Measurements from ENCODE around the gene WDR81. TPM values are rescaled to one million over a fixed set of nuclear protein-coding genes. Genes with fewer than 3 reads are reported as not detected.

The WDR81 gene
- total RNA-seq, 4 donors from 2014 or later: 12.5 to 33.8 (median 21.1) TPM

DNA sequence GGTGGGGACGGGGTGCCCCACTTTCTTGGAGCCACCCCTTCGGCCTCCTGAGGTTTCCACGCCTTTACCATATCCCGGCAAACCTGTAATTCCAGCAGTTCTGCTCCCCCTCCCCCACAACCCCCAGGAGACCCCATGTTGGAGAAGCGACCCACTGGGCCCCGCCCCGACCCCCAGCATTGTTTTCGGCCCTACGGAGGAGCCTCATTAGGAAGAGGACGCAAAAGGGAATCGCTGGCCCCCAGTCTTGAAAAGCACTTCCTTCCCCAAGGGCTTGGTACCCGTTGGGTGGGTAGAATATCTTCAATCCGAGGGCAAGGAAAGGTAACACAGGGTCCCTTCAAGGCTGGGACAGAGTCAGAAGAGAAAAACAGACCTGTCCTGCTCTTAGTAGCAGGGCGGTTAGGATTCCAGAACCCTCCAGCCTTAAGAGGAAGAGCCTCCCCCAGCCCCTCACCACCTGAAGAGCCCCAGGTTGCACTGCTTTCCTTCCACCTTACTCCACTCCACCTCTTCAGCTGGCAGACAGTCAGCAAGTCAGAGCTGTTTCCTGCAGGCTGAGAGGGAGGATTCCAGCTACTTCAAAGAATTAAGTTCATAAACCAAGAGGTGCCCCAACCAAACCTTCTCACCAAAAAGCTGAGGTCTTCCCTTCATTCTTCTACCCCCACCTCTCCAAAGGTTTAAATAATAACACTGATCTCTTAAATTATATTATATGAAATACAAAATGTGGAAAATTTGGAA is 13.5 kb upstream of the WDR81 start:
- H3K27me3 ChIP-seq: no peaks in the 10 kb centered on the region
- peak overlapping the region; percentile 84 to 94 (median 91) for H3K27ac ChIP-seq
- WGBS, 2 donors: 18 to 19% methylated on average over 3 to 10 of the region's 14 CpGs
- peak overlapping the region; percentile 62 to 93 (median 66) for H3K4me3 ChIP-seq
- peaks cover 8 to 37% (median 14%) of the 10 kb centered on the region in 3 donors for H3K36me3 ChIP-seq
- TF ChIP-seq POLR2A (IDR thresholded peaks at IDR 0.05) (no peak), CTCF (IDR thresholded peaks at IDR 0.05) (no peak)
- no peak for DNase-seq
- H3K4me1 ChIP-seq: peaks cover 29 to 63% (median 40%) of the 10 kb centered on the region in 3 donors
- no peaks in the 10 kb centered on the region for H3K9me3 ChIP-seq
- intact Hi-C loops (cut with DNase I): no loop called here

DNA sequence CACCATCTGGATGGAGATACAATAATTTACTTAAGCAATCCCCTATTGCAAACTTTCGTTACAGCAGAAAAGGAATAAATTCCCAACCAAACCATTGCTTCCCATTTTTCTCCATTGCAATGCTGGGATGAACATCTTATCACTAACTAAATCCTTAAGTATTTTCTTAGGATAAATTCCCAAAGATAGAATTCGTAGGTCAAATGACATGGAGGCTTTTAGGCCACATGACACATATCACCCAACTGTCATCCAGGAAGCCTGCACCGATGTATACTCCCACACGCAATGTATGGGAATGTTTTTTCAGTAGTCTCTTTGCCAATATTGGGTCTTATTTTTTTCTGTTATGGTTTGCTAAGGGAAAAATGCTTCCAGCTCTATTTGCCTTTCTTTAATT is 12.7 kb upstream of the WDR81 start:
- Histone ChIP-seq H3K27me3 (no peaks in the 10 kb centered on the region), H3K9me3 (no peaks in the 10 kb centered on the region), H3K4me1 (peaks cover 29 to 63% (median 40%) of the 10 kb centered on the region in 3 donors), H3K27ac (no peak overlapping the region), H3K4me3 (no peak overlapping the region), H3K36me3 (peaks cover 8 to 37% (median 14%) of the 10 kb centered on the region in 3 donors)
- no peak for DNase-seq
- intact Hi-C loops (cut with DNase I): no loop called here
- TF ChIP-seq CTCF (IDR thresholded peaks at IDR 0.05): no peak
- no peak for TF ChIP-seq POLR2A (IDR thresholded peaks at IDR 0.05)
- 78 to 80% methylated on average over 4 of the region's 4 CpGs for WGBS, 2 donors

- TF ChIP-seq POLR2A (IDR thresholded peaks at IDR 0.05) (no peak), CTCF (IDR thresholded peaks at IDR 0.05) (no peak)
- Histone ChIP-seq H3K36me3 (peaks cover 8 to 35% (median 14%) of the 10 kb centered on the region in 3 donors), H3K4me3 (no peak overlapping the region), H3K4me1 (peaks cover 29 to 65% (median 40%) of the 10 kb centered on the region in 3 donors), H3K9me3 (no peaks in the 10 kb centered on the region), H3K27ac (peak overlapping the region in 1 of 4 donors; percentile 97), H3K27me3 (no peaks in the 10 kb centered on the region)
- DNase-seq: no peak
- intact Hi-C loops (cut with DNase I): no loop called here
- 97 to 100% methylated on average over 7 of the region's 8 CpGs for WGBS, 2 donors
These were observed 12.2 kb upstream of the WDR81 start for GRCh38 chr17:1712271-1712670.

- Histone ChIP-seq H3K9me3 (no peaks in the 10 kb centered on the region), H3K27ac (peak overlapping the region; percentile 97 to 100 (median 100)), H3K36me3 (peaks cover 8 to 27% (median 14%) of the 10 kb centered on the region in 3 donors), H3K4me1 (peaks cover 35 to 76% (median 48%) of the 10 kb centered on the region in 3 donors), H3K27me3 (no peaks in the 10 kb centered on the region), H3K4me3 (peak overlapping the region in 2 of 4 donors; percentile 86 to 91)
- no peak for TF ChIP-seq POLR2A (IDR thresholded peaks at IDR 0.05)
- no peak for TF ChIP-seq CTCF (IDR thresholded peaks at IDR 0.05)
- WGBS, 2 donors: 74 to 83% methylated on average over 8 to 10 of the region's 10 CpGs
- intact Hi-C loops (cut with DNase I): no loop called here
- no peak for DNase-seq
These were observed 11.2 kb upstream of the WDR81 start for GRCh38 chr17:1713160-1713877.

All from esophagus squamous epithelium (tissue), 5 donors.